Measurements from ENCODE around the gene RNF5.

DNA sequence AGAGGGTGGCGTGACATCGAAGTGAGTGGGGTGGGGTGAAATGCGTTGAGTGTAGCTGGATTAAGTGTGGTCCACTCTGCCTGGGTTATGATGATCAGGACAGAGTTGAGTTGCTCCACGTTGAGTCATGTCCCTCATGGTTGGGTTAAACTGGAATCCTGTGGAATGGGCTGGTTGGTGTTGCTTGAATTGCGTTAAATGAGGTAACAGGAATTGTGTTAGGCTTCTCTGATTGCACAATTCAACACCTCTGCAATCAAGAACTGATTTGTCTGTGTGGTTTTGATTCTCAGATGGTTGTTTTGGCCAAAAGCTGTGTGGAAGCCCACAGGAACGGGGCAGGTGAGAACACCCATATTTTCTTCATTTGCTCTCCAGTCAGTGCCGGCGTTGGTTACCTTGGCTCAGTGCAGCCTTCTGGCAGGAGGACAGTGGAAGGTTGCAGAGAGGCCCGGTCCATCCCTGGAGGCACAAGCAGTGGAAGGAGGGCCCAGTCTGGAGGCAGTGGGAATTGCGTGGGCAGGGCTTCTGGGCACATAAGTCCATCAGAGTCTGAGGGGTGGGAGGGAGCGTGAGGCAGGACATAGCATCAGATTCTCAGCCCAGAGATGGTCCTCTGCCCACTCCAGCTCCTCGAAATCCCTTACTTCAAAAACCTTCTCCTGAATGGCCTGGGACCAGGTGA, 34.0 kb downstream of the RNF5 start:
- TF ChIP-seq, protein P1, sequence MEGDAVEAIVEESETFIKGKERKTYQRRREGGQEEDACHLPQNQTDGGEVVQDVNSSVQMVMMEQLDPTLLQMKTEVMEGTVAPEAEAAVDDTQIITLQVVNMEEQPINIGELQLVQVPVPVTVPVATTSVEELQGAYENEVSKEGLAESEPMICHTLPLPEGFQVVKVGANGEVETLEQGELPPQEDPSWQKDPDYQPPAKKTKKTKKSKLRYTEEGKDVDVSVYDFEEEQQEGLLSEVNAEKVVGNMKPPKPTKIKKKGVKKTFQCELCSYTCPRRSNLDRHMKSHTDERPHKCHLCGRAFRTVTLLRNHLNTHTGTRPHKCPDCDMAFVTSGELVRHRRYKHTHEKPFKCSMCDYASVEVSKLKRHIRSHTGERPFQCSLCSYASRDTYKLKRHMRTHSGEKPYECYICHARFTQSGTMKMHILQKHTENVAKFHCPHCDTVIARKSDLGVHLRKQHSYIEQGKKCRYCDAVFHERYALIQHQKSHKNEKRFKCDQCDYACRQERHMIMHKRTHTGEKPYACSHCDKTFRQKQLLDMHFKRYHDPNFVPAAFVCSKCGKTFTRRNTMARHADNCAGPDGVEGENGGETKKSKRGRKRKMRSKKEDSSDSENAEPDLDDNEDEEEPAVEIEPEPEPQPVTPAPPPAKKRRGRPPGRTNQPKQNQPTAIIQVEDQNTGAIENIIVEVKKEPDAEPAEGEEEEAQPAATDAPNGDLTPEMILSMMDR (IDR thresholded peaks at IDR 0.05 in 2 of 3, conservative IDR thresholded peaks at IDR 0.05 in 1 of 3; ENCODE audit: borderline replicate concordance in 1 of 3, insufficient read depth in 1 of 3, low read depth in 2 of 3, low read length in 2 of 3): no peak
- TF ChIP-seq POLR2AphosphoS5 (IDR thresholded peaks at IDR 0.05; ENCODE audit: low read depth, low read length): no peak
- no peak for TF ChIP-seq ELF1 (IDR thresholded peaks at IDR 0.05; ENCODE audit: borderline replicate concordance, low read depth)
- TF ChIP-seq, protein P2, sequence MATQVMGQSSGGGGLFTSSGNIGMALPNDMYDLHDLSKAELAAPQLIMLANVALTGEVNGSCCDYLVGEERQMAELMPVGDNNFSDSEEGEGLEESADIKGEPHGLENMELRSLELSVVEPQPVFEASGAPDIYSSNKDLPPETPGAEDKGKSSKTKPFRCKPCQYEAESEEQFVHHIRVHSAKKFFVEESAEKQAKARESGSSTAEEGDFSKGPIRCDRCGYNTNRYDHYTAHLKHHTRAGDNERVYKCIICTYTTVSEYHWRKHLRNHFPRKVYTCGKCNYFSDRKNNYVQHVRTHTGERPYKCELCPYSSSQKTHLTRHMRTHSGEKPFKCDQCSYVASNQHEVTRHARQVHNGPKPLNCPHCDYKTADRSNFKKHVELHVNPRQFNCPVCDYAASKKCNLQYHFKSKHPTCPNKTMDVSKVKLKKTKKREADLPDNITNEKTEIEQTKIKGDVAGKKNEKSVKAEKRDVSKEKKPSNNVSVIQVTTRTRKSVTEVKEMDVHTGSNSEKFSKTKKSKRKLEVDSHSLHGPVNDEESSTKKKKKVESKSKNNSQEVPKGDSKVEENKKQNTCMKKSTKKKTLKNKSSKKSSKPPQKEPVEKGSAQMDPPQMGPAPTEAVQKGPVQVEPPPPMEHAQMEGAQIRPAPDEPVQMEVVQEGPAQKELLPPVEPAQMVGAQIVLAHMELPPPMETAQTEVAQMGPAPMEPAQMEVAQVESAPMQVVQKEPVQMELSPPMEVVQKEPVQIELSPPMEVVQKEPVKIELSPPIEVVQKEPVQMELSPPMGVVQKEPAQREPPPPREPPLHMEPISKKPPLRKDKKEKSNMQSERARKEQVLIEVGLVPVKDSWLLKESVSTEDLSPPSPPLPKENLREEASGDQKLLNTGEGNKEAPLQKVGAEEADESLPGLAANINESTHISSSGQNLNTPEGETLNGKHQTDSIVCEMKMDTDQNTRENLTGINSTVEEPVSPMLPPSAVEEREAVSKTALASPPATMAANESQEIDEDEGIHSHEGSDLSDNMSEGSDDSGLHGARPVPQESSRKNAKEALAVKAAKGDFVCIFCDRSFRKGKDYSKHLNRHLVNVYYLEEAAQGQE (IDR thresholded peaks at IDR 0.05; ENCODE audit: low read depth): no peak
- no peak for TF ChIP-seq EZH2 (IDR thresholded peaks at IDR 0.05)
- no peak for TF ChIP-seq FOSL1 (IDR thresholded peaks at IDR 0.05; ENCODE audit: low read depth)
- TF ChIP-seq EGR1 (IDR thresholded peaks at IDR 0.05; ENCODE audit: low read depth): no peak
- TF ChIP-seq POLR2A (IDR thresholded peaks at IDR 0.05; ENCODE audit: borderline replicate concordance, extremely low read depth, insufficient read depth, insufficient read length): no peak
- no peak for TF ChIP-seq RAD21 (IDR thresholded peaks at IDR 0.05; ENCODE audit: low read depth)
- no peak for TF ChIP-seq CEBPB (IDR thresholded peaks at IDR 0.05; ENCODE audit: low read depth)
- no peak for TF ChIP-seq ATF3 (IDR thresholded peaks at IDR 0.05)
- TF ChIP-seq TCF7L2 (IDR thresholded peaks at IDR 0.05; ENCODE audit: borderline replicate concordance, extremely low read depth, insufficient read depth, insufficient read length): no peak
- no peak for TF ChIP-seq EZH2phosphoT487 (IDR thresholded peaks at IDR 0.05; ENCODE audit: borderline replicate concordance)
